SK-N-DZ (cell line): ENCODE results near the gene HTRA1.

ENCODE experiments used
- DNase-seq: peaks from one replicate; pipeline ENCODE4 v3.0.0-alpha.2; 2015; ENCODE audit warnings: low spot score

The HTRA1 gene

GRCh38 chr10:122494833-122495232 lies 33.5 kb downstream of the HTRA1 start:
- DNase-seq: no peak

GRCh38 chr10:122495406-122496340 lies 34.3 kb downstream of the HTRA1 start:
- DNase-seq: no peak

- no peak for DNase-seq
Measured at GRCh38 chr10:122497241-122497640, 35.9 kb downstream of the HTRA1 start.

GRCh38 chr10:122498521-122498920 lies 37.2 kb downstream of the HTRA1 start:
- no peak for DNase-seq

DNA sequence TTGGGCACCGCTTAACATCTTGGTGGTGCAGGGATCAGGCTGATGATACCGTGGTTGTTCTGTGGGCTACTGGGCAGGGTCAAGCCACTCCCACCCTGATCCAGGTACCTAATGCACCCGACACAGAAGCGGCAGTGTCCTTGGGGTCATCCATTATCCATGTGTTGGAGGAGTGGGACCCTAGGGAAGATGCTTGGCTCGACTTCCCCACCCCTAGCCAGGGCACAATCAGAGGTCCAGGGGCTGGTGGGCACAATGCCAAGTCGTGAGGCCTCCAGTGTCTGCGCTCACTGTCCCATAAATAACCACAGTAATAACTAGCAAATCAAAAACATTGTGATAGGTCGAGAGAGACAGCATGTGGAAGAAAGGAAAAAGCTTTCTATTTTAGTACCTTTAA lies 37.7 kb downstream of the HTRA1 start:
- no peak for DNase-seq

GRCh38 chr10:122499491-122499941 lies 38.2 kb downstream of the HTRA1 start:
- DNase-seq: no peak

DNA sequence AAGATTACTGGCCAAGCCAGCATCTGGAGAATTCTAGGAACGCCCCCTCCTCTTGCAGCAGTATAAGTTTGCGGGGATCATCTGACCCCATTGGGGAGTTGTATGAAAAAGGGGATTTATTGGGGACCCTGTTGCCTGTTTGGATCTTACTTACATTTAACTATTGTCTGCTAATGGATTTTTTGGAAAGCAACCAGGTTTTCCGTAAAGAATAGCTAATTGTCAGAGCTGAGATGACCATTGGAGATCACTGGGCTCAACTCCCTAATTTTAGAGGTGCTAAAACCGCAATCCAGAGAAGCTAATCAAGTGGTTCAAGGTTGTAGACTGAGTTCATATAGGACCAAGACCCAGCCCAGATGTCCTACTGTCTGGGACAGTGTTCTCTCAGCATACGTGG lies 38.8 kb downstream of the HTRA1 start:
- DNase-seq: no peak

GRCh38 chr10:122500726-122501125 lies 39.4 kb downstream of the HTRA1 start:
- no peak for DNase-seq

DNA sequence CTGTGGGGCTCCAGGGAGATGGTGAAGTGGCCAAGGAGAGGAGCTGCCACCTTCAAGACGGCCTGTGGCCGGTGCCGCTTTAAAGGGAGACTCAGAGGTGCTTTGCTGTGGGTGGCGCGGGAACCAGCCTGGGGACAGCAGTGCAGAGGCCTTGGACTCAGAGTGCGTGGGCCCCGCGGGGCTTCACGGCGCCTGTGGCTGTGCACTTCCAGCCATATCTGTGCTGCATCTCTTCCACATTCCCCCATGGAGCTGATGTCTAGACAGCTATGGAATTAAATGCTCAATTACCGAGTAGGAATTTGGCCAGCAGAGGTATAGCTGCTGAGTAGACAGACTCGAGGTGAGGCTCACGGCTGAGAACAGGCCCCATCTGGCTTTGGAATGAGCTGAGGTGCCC lies 41.7 kb downstream of the HTRA1 start:
- no peak for DNase-seq

DNA sequence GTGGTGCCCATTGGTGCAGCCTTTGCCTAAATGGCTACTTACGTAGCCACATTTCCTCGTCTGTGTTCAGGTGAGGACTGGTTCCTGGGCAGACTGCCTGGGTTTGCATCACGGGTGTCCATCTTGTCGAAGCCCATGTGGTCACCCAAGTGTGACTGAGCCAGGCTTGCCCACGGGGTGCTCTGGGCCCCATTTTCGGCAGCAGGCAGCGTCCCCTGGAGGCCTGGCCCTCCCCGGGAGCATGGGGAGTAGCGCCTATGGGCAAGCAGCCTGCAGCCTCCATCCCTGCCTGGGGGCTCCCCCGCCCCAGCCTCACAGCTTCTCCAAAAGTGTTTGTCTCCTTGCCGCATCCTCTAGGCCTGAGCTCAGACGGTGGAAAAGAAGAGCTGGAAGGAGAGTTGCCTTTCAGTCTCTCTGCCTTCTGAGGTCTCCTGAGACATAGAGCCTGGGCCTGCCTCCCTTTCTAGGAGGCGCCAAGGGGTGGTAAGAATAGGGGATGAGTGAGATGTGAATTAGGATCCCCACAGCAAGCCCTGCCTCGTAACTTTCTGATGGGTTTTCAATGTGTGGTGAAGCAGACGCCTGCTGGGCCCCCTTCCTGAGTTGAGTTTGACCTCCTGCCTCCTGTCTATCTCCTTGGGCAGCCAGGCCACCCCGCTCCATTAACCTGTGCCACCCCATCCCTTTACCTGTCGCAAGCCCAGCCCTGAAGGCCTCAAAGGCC lies 42.7 kb downstream of the HTRA1 start:
- DNase-seq: no peak

- no peak for DNase-seq
Measured at GRCh38 chr10:122504610-122504950, 43.2 kb downstream of the HTRA1 start.

- DNase-seq: no peak
Measured at GRCh38 chr10:122505011-122505410, 43.7 kb downstream of the HTRA1 start.

GRCh38 chr10:122505885-122506645 lies 44.7 kb downstream of the HTRA1 start:
- DNase-seq: no peak

DNA sequence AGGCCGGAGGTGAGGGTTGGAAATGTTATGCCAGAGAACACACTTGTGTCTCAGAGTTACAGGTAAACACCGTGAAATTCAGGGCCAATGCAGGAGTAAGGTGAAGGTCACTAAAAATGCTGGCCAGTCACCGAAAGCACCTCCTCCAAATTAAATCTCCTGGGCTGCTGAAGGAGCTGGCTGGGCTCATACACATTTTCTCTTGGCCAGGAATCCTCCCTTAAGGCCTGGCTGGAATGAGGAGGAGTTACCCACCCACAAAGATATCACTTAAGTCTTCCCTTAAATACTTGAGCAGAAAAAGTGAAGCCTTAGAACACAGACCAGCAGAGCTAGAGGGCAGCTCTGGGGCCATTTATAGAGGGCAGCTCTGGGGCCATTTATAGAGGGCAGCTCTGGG lies 46.3 kb downstream of the HTRA1 start:
- DNase-seq: no peak

GRCh38 chr10:122508021-122508420 lies 46.7 kb downstream of the HTRA1 start:
- DNase-seq: no peak

- no peak for DNase-seq
Measured at GRCh38 chr10:122509323-122509722, 48.0 kb downstream of the HTRA1 start.

DNA sequence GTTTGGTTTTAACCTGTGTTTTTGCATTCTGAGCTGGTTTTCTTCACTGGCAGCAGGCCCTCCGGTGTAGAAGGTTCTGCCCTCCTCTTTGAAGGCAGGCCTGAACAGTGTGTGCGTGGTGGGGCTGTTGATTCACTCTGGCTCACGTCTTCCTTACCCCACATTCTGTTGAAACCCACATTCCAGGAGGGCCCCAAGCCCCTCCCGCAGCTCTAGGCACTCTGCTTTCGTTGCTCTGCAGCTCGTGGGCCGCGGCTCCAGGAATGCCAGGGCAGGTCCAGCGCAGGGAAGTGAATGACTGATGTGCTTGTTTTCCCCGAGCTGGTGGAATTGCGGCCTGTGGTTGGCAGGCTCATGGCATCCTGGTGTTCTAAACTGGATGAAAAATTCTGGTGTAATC lies 49.0 kb downstream of the HTRA1 start:
- DNase-seq: no peak

DNA sequence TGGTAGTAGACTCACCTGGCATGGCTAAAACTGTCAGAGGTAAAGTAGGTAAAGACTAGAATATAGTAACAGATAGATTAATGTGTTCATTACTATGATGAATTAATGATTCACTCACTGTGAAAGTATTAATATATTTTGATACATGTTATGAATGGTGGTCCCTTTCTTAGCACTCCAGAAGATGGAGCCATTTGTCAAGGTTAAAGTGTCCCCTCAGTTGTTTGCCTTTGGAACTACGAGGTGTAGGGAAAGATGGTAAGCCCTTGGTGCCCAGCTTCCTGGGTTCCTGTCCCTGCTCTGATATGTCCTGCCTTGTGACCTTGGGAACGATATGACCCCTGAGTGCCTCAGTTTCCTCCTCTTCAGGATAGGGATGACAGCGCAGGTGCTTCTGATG lies 49.4 kb downstream of the HTRA1 start:
- no peak for DNase-seq

- DNase-seq: no peak
Measured at GRCh38 chr10:122513053-122513452, 51.7 kb downstream of the HTRA1 start.

DNA sequence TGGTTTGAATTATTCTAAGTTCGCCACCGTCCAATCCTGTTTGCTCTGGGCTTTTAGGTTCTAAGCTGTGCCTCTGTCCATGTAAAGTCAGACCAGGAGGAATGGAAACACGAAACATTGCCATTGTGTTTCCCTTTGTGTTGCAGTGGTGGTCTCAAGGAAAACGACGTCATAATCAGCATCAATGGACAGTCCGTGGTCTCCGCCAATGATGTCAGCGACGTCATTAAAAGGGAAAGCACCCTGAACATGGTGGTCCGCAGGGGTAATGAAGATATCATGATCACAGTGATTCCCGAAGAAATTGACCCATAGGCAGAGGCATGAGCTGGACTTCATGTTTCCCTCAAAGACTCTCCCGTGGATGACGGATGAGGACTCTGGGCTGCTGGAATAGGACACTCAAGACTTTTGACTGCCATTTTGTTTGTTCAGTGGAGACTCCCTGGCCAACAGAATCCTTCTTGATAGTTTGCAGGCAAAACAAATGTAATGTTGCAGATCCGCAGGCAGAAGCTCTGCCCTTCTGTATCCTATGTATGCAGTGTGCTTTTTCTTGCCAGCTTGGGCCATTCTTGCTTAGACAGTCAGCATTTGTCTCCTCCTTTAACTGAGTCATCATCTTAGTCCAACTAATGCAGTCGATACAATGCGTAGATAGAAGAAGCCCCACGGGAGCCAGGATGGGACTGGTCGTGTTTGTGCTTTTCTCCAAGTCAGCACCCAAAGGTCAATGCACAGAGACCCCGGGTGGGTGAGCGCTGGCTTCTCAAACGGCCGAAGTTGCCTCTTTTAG lies 52.9 kb downstream of the HTRA1 start:
- DNase-seq: no peak

GRCh38 chr10:122515022-122515424 lies 53.7 kb downstream of the HTRA1 start:
- no peak for DNase-seq
